Neural cell (in vitro differentiated cells): ENCODE measurements around the gene HBQ1. TPM values are rescaled to one million over a fixed set of nuclear protein-coding genes. Genes with fewer than 3 reads are reported as not detected.

Experiments used
- H2AFZ ChIP-seq: fragments of 200-600, 300-800 bp; sonication (generic), shearing (Covaris generic); 2 replicates; pipeline ENCODE4 v1.6.0; 2014; ENCODE audit warnings: low read depth, mild to moderate bottlenecking, antibody characterized with exemption, low read length, moderate library complexity
- H3F3A ChIP-seq: fragments of 200-600 bp; shearing (Covaris generic); 2 replicates; pipeline ENCODE4 v1.6.1; 2016; ENCODE audit warnings: mild to moderate bottlenecking, moderate library complexity, mixed read lengths, antibody characterized with exemption, low read length; ENCODE audit not compliant: insufficient read depth, poor library complexity, severe bottlenecking
- H3K27ac ChIP-seq: fragments of 200-600, 300-800 bp; sonication (generic), shearing (Covaris generic); 2 replicates; pipeline ENCODE4 v1.5.1; 2014; ENCODE audit warnings: mild to moderate bottlenecking, low read length, moderate library complexity
- H3K27me3 ChIP-seq: fragments of 300-800, 200-600 bp; sonication (generic), shearing (Covaris generic); 2 replicates; pipeline ENCODE4 v1.6.0; 2014; ENCODE audit warnings: mild to moderate bottlenecking, low read depth, low read length, moderate library complexity; ENCODE audit not compliant: insufficient read depth
- H3K36me3 ChIP-seq: fragments of 300-800, 200-600 bp; sonication (generic), shearing (Covaris generic); 2 replicates; pipeline ENCODE4 v1.5.1; 2014; ENCODE audit warnings: mild to moderate bottlenecking, antibody characterized with exemption, low read length, moderate library complexity; ENCODE audit not compliant: insufficient read depth
- H3K4me2 ChIP-seq: fragments of 300-800, 200-600 bp; sonication (generic), shearing (Covaris generic); 2 replicates; pipeline ENCODE4 v1.6.0; 2014; ENCODE audit warnings: mild to moderate bottlenecking, low read length
- H3K4me3 ChIP-seq: fragments of 300-800, 200-600 bp; sonication (generic), shearing (Covaris generic); 2 replicates; pipeline ENCODE4 v1.5.1; 2014; ENCODE audit warnings: mild to moderate bottlenecking, low read length, moderate library complexity
- H3K79me2 ChIP-seq: fragments of 200-600 bp; shearing (Covaris generic); replicated peaks from 2 replicates; pipeline ENCODE4 v1.6.0; 2014; ENCODE audit warnings: mild to moderate bottlenecking, low read length, moderate library complexity; ENCODE audit not compliant: insufficient read depth
- H3K9ac ChIP-seq: fragments of 300-800, 200-600 bp; sonication (generic), shearing (Covaris generic); 2 replicates; pipeline ENCODE4 v1.6.1; 2016; ENCODE audit warnings: mild to moderate bottlenecking, low read length, mixed read lengths
- H3K9me2 ChIP-seq: fragments of 200-600 bp; shearing (Covaris generic); 2 replicates; pipeline ENCODE4 v1.6.1; 2016; ENCODE audit warnings: mild to moderate bottlenecking, low read length, mixed read lengths; ENCODE audit not compliant: insufficient read depth
- H3K9me3 ChIP-seq: fragments of 200-600, 300-800 bp; sonication (generic), shearing (Covaris generic); 2 replicates; pipeline ENCODE4 v1.6.1; 2016; ENCODE audit warnings: mild to moderate bottlenecking, mixed run types, low read length, moderate library complexity, mixed read lengths
- H4K20me1 ChIP-seq: fragments of 200-600 bp; shearing (Covaris generic); 2 replicates; pipeline ENCODE4 v1.6.1; 2016; ENCODE audit warnings: mild to moderate bottlenecking, mixed run types; ENCODE audit not compliant: insufficient read depth
- EP300 ChIP-seq: fragments of 450-650 bp; conservative IDR thresholded peaks from 2 replicates; pipeline ENCODE4 v1.6.1; 2014; ENCODE audit warnings: antibody characterized with exemption, mild to moderate bottlenecking, moderate library complexity; ENCODE audit not compliant: poor library complexity, severe bottlenecking
- EZH2 ChIP-seq: fragments of 200-600, 300-800 bp; shearing (Covaris generic), sonication (generic); IDR thresholded peaks from 2 replicates; pipeline ENCODE4 v1.6.1; 2014; ENCODE audit warnings: antibody characterized with exemption, low read length, borderline replicate concordance, mild to moderate bottlenecking; ENCODE audit not compliant: insufficient read depth, poor library complexity, severe bottlenecking
- MXI1 ChIP-seq: fragments of 450-650 bp; conservative IDR thresholded peaks from 2 replicates; pipeline ENCODE4 v1.6.1; 2014; ENCODE audit warnings: antibody characterized with exemption, mild to moderate bottlenecking; ENCODE audit not compliant: poor library complexity, severe bottlenecking
- POLR2AphosphoS5 ChIP-seq: IDR thresholded peaks from 2 replicates; pipeline ENCODE4 v1.6.1; 2012
- RAD21 ChIP-seq: fragments of 450-650 bp; conservative IDR thresholded peaks from 2 replicates; pipeline ENCODE4 v1.6.1; 2014; ENCODE audit warnings: antibody characterized with exemption, mild to moderate bottlenecking, moderate library complexity
- SMC3 ChIP-seq: fragments of 450-650 bp; conservative IDR thresholded peaks from 2 replicates; pipeline ENCODE4 v1.6.1; 2014; ENCODE audit warnings: antibody characterized with exemption, mild to moderate bottlenecking, moderate library complexity; ENCODE audit not compliant: poor library complexity
- TAF1 ChIP-seq: IDR thresholded peaks from 2 replicates; pipeline ENCODE4 v1.6.1; 2012; ENCODE audit warnings: low read depth
- polyA plus RNA-seq: library from polyadenylated mRNA; depleted of rRNA; stranded (reverse); fragments of >200 nt; gene quantifications from 2 replicates; pipeline ENCODE4 v1.2.3, GENCODE V29; 2014
- TF ChIP-seq, protein P1 (sequence below): fragments of 450-650 bp; IDR thresholded peaks from 2 replicates; pipeline ENCODE4 v1.5.1; 2014; ENCODE audit warnings: antibody characterized with exemption, mild to moderate bottlenecking, moderate library complexity; ENCODE audit not compliant: poor library complexity, severe bottlenecking
- TF ChIP-seq, protein P2 (sequence below): IDR thresholded peaks from 2 replicates; pipeline ENCODE4 v1.6.1; 2012; ENCODE audit warnings: borderline replicate concordance

Gene HBQ1
- polyA plus RNA-seq, 1 donor from 2014 or later: 4.5 TPM

DNA sequence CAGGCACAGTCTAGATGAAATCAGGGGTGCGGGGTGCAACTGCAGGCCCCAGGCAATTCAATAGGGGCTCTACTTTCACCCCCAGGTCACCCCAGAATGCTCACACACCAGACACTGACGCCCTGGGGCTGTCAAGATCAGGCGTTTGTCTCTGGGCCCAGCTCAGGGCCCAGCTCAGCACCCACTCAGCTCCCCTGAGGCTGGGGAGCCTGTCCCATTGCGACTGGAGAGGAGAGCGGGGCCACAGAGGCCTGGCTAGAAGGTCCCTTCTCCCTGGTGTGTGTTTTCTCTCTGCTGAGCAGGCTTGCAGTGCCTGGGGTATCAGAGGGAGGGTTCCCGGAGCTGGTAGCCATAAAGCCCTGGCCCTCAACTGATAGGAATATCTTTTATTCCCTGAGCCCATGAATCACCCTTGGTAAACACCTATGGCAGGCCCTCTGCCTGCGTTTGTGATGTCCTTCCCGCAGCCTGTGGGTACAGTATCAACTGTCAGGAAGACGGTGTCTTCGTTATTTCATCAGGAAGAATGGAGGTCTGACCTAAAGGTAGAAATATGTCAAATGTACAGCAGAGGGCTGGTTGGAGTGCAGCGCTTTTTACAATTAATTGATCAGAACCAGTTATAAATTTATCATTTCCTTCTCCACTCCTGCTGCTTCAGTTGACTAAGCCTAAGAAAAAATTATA lies 2.1 kb upstream of the HBQ1 start:
- H3K27me3 ChIP-seq: peaks cover 62% of the 10 kb centered on the region
- no peak overlapping the region for H3K4me2 ChIP-seq

DNA sequence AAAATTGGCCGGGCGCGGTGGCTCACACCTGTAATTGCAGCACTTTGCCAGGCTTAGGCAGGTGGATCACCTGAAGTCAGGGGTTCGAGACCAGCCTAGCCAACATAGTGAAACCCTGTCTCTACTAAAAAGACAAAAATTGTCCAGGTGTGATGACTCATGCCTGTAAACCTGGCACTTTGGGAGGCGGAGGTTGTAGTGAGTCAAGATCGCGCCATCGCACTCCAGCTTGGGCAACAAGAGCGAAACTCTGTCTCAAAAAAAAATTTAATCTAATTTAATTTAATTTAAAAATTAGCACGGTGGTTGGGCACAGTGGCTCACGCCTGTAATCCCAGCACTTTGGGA lies 1.6 kb upstream of the HBQ1 start:
- no peak for TF ChIP-seq SMC3
- TF ChIP-seq RAD21: no peak
- no peak for TF ChIP-seq MXI1
- TF ChIP-seq TAF1: no peak
- no peak for TF ChIP-seq EZH2
- TF ChIP-seq, protein P1, sequence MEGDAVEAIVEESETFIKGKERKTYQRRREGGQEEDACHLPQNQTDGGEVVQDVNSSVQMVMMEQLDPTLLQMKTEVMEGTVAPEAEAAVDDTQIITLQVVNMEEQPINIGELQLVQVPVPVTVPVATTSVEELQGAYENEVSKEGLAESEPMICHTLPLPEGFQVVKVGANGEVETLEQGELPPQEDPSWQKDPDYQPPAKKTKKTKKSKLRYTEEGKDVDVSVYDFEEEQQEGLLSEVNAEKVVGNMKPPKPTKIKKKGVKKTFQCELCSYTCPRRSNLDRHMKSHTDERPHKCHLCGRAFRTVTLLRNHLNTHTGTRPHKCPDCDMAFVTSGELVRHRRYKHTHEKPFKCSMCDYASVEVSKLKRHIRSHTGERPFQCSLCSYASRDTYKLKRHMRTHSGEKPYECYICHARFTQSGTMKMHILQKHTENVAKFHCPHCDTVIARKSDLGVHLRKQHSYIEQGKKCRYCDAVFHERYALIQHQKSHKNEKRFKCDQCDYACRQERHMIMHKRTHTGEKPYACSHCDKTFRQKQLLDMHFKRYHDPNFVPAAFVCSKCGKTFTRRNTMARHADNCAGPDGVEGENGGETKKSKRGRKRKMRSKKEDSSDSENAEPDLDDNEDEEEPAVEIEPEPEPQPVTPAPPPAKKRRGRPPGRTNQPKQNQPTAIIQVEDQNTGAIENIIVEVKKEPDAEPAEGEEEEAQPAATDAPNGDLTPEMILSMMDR: no peak
- no peak for TF ChIP-seq POLR2AphosphoS5
- TF ChIP-seq, protein P2, sequence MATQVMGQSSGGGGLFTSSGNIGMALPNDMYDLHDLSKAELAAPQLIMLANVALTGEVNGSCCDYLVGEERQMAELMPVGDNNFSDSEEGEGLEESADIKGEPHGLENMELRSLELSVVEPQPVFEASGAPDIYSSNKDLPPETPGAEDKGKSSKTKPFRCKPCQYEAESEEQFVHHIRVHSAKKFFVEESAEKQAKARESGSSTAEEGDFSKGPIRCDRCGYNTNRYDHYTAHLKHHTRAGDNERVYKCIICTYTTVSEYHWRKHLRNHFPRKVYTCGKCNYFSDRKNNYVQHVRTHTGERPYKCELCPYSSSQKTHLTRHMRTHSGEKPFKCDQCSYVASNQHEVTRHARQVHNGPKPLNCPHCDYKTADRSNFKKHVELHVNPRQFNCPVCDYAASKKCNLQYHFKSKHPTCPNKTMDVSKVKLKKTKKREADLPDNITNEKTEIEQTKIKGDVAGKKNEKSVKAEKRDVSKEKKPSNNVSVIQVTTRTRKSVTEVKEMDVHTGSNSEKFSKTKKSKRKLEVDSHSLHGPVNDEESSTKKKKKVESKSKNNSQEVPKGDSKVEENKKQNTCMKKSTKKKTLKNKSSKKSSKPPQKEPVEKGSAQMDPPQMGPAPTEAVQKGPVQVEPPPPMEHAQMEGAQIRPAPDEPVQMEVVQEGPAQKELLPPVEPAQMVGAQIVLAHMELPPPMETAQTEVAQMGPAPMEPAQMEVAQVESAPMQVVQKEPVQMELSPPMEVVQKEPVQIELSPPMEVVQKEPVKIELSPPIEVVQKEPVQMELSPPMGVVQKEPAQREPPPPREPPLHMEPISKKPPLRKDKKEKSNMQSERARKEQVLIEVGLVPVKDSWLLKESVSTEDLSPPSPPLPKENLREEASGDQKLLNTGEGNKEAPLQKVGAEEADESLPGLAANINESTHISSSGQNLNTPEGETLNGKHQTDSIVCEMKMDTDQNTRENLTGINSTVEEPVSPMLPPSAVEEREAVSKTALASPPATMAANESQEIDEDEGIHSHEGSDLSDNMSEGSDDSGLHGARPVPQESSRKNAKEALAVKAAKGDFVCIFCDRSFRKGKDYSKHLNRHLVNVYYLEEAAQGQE: no peak
- TF ChIP-seq EP300: no peak
- Histone ChIP-seq H3K36me3 (no peaks in the 10 kb centered on the region), H3F3A (no peaks in the 10 kb centered on the region), H4K20me1 (no peaks in the 10 kb centered on the region), H3K79me2 (no peaks in the 10 kb centered on the region), H3K4me2 (no peak overlapping the region), H3K9ac (no peak overlapping the region), H3K27ac (no peak overlapping the region), H3K9me2 (no peaks in the 10 kb centered on the region), H3K4me3 (no peak overlapping the region), H3K27me3 (peaks cover 58% of the 10 kb centered on the region), H3K9me3 (no peaks in the 10 kb centered on the region), H2AFZ (no peak overlapping the region)

More for the DNA sequence above, 2.1 kb upstream of the HBQ1 start:
- no peak overlapping the region for H3K9ac ChIP-seq
- H3K79me2 ChIP-seq: no peaks in the 10 kb centered on the region
- no peaks in the 10 kb centered on the region for H3K9me2 ChIP-seq
- TF ChIP-seq TAF1: no peak
- TF ChIP-seq, protein P2: no peak
- H3F3A ChIP-seq: no peaks in the 10 kb centered on the region
- no peaks in the 10 kb centered on the region for H3K9me3 ChIP-seq
- H3K27ac ChIP-seq: no peak overlapping the region
- H3K36me3 ChIP-seq: no peaks in the 10 kb centered on the region
- no peak overlapping the region for H3K4me3 ChIP-seq
- H4K20me1 ChIP-seq: no peaks in the 10 kb centered on the region
- no peak overlapping the region for H2AFZ ChIP-seq
